SJCRH30 (cell line): ENCODE data around the gene MCRS1. TPM values are rescaled to one million over a fixed set of nuclear protein-coding genes. Genes with fewer than 3 reads are reported as not detected.
A peak's percentile ranks its signal among the peaks of the same experiment; 100 is the strongest.
"Not testable (repeated sequence)": the region's sequence is repeated elsewhere in the genome, so short reads cannot be mapped to it uniquely, and the experiment has no call there.

Experiments
- DNase-seq, 2 experiments: peaks; one replicate each; pipeline ENCODE4 v3.0.0-alpha.2; 2015 to 2020
- H3K27ac ChIP-seq: fragments of 250-450 bp; sonication (Bioruptor Pico); 2 replicates; pipeline ENCODE4 v1.5.1; 2020; ENCODE audit warnings: mild to moderate bottlenecking, moderate library complexity
- H3K27me3 ChIP-seq: fragments of 250-450 bp; sonication (Bioruptor Pico); 2 replicates; pipeline ENCODE4 v1.5.1; 2020; ENCODE audit warnings: mild to moderate bottlenecking, moderate library complexity
- H3K36me3 ChIP-seq: fragments of 250-450 bp; sonication (Bioruptor Pico); 2 replicates; pipeline ENCODE4 v1.5.1; 2020; ENCODE audit warnings: mild to moderate bottlenecking, moderate library complexity
- H3K4me1 ChIP-seq: fragments of 250-450 bp; sonication (Bioruptor Pico); 2 replicates; pipeline ENCODE4 v1.5.1; 2020; ENCODE audit warnings: mild to moderate bottlenecking, moderate library complexity
- H3K4me3 ChIP-seq: fragments of 250-450 bp; sonication (Bioruptor Pico); 2 replicates; pipeline ENCODE4 v1.5.1; 2020; ENCODE audit warnings: mild to moderate bottlenecking, moderate library complexity
- H3K9me3 ChIP-seq: fragments of 250-450 bp; sonication (Bioruptor Pico); replicated peaks from 2 replicates; pipeline ENCODE4 v1.5.1; 2020; ENCODE audit warnings: mild to moderate bottlenecking, moderate library complexity
- total RNA-seq: library from RNA; depleted of rRNA; stranded (reverse); fragments of >200 nt; shearing (Covaris generic); gene quantifications from 2 replicates; pipeline ENCODE4 v1.2.3, GENCODE V29; 2014; rRNA removed

Gene MCRS1, protein sequence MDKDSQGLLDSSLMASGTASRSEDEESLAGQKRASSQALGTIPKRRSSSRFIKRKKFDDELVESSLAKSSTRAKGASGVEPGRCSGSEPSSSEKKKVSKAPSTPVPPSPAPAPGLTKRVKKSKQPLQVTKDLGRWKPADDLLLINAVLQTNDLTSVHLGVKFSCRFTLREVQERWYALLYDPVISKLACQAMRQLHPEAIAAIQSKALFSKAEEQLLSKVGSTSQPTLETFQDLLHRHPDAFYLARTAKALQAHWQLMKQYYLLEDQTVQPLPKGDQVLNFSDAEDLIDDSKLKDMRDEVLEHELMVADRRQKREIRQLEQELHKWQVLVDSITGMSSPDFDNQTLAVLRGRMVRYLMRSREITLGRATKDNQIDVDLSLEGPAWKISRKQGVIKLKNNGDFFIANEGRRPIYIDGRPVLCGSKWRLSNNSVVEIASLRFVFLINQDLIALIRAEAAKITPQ
- total RNA-seq, result 55.9 and 57.0 TPM in 2 replicates

DNA sequence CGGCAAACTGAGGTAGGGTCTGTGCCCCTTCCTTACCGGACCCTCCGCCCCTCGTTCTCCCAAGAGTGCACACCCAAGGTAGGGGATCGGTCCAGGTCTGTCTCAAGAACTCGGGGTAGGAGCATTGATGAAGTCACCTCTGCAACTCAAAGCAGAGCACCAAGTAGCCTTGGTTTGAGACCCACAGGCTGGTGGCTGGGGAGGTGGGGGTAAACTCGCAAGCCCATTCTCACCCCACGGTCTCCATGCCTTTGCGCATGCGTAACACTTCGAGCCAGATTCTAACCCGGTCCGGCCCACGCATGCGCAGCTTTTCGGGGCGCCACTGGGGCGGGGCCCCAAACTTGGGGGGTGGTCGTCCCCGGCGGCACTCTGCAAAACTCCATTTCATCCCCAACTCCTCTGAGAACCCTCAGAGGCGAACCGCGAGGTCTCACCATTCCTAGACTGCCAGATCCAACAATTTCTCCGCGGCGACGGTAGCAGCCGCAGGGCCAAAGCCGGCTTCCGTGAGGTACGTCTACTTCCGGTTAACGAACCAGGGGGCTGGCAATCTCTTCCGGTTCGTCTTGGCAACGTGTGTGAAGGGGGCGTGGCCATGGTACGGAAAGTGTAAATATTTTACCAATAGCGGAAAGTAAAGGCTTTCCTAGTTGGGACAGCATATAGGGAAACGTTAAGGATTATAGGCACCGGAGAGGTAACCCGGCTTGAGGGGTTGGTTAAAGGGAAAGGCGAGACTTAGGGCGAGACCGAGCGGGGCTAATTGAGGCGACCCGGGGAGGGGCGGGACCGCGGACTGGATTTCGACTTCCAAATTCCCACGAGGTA lies at the start of gene MCRS1:
MCRS1 (minus strand) TSS at position 532 of the 831 bp plus-strand sequence. CDS start 1,411 bp downstream, outside the sequence.
- Histone ChIP-seq H3K4me1 (no peaks in the 10 kb centered on the region), H3K9me3 (no peaks in the 10 kb centered on the region), H3K27ac (peak within 1 kb of the TSS; percentile 97), H3K36me3 (peaks cover 3% of the 10 kb centered on the region), H3K4me3 (peak within 1 kb of the TSS; percentile 99), H3K27me3 (no peaks in the 10 kb centered on the region)
- DNase-seq, result peak; percentile 95 to 97

DNA sequence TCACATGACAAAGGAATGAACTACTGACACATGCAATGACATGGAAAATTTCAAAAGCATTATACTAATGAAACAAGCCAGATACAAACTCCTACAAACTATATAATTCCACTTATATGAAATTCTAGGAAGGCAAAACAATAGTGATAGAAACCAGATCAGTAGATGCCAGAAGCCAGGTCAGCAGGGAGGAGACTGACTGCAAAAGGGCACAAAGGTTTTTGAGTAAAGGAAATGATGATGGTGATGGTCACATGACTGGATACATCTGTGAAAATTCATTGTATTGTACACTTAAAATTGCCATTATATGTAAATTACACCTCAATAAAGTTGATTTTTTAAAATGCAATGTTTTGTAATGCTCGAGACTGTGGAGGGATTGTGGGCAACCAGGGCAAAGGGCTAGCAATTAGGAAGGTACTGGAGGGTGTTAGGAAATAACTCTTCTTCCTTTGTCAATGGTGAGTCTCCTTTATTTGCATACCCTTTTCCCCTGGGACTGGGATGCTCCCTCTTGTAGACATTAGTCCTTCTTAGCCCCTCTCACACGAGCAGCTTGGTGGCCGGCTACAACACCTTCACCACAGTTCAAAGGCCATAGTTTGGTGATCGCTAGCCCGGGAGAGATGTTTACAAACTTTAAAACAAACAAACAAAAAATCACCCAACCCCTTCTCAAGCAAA lies 48.7 kb upstream of the MCRS1 start:
- no peak overlapping the region for H3K27ac ChIP-seq
- 0 out of 2 replicates have a peak, but pooled peaks cover 4% of the 10 kb centered on the region for H3K27me3 ChIP-seq
- no peaks in the 10 kb centered on the region for H3K9me3 ChIP-seq
- no peak overlapping the region for H3K4me3 ChIP-seq
- H3K4me1 ChIP-seq, result peaks cover 6% of the 10 kb centered on the region
- DNase-seq, result no peak
- no peaks in the 10 kb centered on the region for H3K36me3 ChIP-seq

DNA sequence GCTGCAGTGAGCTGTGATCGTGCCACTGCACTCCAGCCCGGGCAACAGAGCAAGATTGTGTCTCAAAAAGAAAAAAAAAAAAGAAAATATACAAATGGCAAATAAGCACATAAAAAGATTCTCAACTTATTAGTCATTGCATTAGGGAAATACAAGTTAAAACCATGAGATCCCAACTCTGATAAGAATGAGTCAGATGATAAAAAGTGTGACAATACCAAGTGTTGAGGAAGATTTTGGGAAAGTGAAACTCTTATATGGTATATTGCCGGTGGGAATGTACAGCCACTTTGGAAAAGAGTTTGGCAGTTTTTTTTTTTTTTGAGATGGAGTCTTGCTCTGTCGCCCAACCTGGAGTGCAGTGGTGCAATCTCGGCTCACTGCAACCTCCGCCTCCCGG lies 47.8 kb upstream of the MCRS1 start:
- no peak for DNase-seq

DNA sequence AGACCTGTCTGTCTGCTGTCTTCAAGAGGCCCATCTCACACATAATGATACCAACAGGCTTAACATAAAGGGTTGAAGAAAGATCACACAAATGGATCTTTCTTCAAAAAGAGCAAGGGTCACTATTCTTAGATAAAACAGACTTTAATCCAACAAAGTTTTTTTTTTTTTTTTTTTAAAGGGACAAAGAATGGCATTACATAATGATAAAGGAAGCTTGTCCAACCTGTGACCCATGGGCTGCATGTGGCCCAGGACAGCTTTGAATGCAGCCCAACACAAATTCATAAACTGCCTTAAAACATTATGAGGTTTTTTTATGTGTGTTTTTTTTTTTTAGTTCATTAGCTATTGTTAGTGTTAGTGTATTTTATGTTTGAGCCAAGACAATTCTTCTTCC lies 44.3 kb upstream of the MCRS1 start:
- Histone ChIP-seq H3K4me1 (no peaks in the 10 kb centered on the region), H3K9me3 (no peaks in the 10 kb centered on the region), H3K36me3 (no peaks in the 10 kb centered on the region), H3K27ac (no peak overlapping the region), H3K27me3 (no peaks in the 10 kb centered on the region), H3K4me3 (no peak overlapping the region)
- DNase-seq, result no peak

More for the DNA sequence above, 47.8 kb upstream of the MCRS1 start:
- H3K4me1 ChIP-seq, result no peaks in the 10 kb centered on the region
- no peaks in the 10 kb centered on the region for H3K9me3 ChIP-seq
- 0 out of 2 replicates have a peak, but pooled peaks cover 4% of the 10 kb centered on the region for H3K27me3 ChIP-seq
- H3K27ac ChIP-seq, result no peak overlapping the region
- H3K4me3 ChIP-seq, result no peak overlapping the region
- H3K36me3 ChIP-seq, result no peaks in the 10 kb centered on the region

DNA sequence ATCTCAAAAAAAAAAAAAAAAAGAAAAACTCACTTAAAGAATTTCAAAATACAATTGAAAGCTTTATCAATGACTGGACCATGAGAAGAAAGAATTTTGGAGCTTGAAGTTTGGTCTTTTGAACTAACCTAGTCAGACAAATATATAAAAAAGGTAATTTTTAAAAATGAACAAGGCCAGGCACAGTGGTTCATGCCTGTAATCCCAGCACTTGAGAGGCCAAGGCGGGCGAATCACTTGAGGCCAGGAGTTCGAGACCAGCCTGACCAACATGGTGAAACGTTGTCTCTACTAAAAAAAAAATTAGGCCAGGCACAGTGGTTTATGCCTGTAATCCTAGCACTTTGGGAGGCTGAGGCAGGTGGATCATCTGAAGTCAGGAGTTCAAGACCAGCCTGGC lies 42.8 kb upstream of the MCRS1 start:
- H3K36me3 ChIP-seq, H3K4me1 ChIP-seq, H3K4me3 ChIP-seq, DNase-seq, H3K27ac ChIP-seq, H3K9me3 ChIP-seq, H3K27me3 ChIP-seq: not testable (repeated sequence)

DNA sequence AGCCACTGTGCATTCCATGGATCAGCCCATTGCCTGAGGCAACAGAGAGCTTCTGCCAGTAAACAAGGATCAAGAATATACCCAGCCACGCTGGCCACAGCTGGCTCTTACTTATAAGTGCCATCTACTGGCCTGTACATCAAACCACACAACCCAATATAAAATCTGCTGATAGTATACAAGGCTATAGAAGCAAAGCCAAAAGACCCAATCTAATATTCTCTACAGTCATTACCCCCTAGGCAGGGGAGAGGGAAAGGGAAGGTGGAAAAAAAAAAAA lies 41.9 kb upstream of the MCRS1 start:
- DNase-seq, result peak; percentile 61 to 63
- H3K4me3 ChIP-seq, result no peak overlapping the region
- no peaks in the 10 kb centered on the region for H3K27me3 ChIP-seq
- no peaks in the 10 kb centered on the region for H3K9me3 ChIP-seq
- H3K27ac ChIP-seq, result no peak overlapping the region
- no peaks in the 10 kb centered on the region for H3K36me3 ChIP-seq
- peaks cover 4% of the 10 kb centered on the region for H3K4me1 ChIP-seq

DNA sequence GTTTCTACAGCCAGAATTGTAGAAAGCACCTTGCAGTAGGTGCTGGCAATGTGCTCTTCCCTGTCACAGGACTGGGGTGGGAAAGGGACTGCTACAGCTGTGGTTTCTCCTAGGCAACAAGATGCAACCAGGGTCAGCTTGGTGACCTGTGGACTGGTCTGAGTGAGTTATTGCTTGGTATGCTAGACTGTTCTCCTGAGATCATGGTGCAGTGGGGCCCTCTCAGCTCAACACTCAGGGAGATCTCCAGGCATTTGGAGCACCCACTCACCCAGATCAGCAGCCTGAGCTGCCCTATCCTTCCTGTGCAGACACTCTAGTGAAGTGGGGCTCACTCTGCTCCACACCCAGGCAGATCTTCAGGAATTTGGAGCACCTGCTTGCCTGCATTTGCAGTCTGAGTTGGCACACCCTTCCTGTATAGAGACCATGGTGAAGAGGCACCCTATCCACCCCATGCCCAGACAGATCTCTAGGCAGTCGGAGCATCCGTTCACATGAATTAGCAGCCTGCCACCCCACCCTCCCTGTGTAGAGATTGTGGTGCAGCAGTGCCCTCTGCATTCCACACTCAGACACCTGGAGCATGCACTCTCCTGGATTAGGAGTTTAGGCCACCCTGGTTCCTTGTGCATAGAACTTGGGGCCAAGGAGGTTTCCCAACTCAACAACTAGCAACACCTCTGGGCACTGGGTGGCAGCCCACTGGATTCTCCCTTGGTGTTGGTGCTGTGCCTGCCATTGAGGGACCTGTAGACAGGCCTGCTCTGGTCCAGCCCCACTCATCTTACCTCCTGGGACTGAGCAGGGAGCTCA lies 41.3 kb upstream of the MCRS1 start:
- no peaks in the 10 kb centered on the region for H3K36me3 ChIP-seq

DNA sequence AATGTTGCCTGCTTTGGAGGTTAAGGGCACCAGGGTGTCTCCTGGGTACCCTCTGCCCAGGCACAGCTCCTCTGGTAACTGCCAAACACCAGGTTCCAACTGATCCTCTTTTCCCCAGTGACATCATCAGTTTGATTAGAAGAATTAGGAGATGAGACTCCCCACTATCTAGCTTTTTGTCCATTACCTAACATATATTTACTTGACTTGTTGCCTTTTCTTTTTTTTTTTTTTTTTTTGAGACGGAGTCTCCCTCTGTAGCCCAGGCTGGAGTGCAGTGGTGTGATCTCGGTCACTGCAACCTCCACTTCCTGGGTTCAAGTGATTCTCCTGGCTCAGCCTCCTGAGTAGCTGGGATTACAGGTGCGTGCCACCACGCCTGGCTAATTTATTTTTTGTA lies 37.6 kb upstream of the MCRS1 start, which contains the start of gene FAM186B:
FAM186B (minus strand) TSS at position 101 of the 400 bp plus-strand sequence. CDS start 162 bp downstream, outside the sequence.
- not testable (repeated sequence) for H3K27ac ChIP-seq, H3K9me3 ChIP-seq, H3K4me1 ChIP-seq, DNase-seq, H3K36me3 ChIP-seq, H3K4me3 ChIP-seq, H3K27me3 ChIP-seq

More for the DNA sequence above, 41.3 kb upstream of the MCRS1 start:
- no peak for DNase-seq
- no peaks in the 10 kb centered on the region for H3K27me3 ChIP-seq
- H3K4me3 ChIP-seq, result no peak overlapping the region
- H3K9me3 ChIP-seq, result no peaks in the 10 kb centered on the region
- H3K27ac ChIP-seq, result no peak overlapping the region
- peaks cover 7% of the 10 kb centered on the region for H3K4me1 ChIP-seq

DNA sequence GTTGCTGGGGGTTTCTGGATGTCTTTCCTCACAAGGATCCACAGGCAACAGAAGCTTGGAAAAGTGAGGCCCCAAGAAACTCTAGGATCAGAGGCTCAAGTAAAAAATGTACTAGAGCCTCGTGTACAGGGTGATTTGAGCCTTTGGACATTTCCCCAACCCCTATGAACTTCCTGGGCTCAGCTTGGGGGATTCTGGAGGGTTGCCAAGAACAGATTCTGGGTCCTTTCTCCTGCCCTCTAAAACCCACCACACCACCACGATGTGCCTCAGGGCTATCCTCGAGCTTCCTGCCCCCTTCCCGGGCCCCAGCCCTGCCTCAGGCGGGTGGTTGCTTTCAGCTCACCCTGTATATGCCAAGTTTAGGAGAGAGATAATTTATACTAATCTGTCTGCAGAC lies 36.9 kb upstream of the MCRS1 start:
- Histone ChIP-seq H3K27me3 (no peaks in the 10 kb centered on the region), H3K4me3 (no peak overlapping the region), H3K36me3 (no peaks in the 10 kb centered on the region), H3K4me1 (peaks cover 7% of the 10 kb centered on the region), H3K9me3 (no peaks in the 10 kb centered on the region), H3K27ac (no peak overlapping the region)
- peak; percentile 37 to 61 for DNase-seq

DNA sequence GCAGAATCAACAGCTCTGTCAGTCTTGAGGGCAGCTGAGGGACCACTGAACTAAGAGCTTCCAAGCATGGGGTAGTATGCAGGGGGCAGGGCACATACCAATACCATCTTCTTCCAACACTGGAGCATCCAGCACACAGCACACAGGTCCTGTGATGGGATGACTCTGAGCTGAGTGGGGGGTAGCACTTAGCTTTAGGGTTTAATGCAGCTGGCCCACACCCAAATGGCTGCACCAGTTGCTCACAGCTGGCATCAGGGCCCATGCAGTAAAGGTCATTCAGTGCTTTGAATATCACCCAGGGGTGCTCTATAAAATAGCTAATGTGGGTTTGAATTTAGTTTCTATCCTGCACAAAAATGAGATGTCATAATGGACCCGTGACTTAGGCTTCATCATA lies 35.8 kb upstream of the MCRS1 start:
- Histone ChIP-seq H3K4me3 (no peak overlapping the region), H3K4me1 (peaks cover 7% of the 10 kb centered on the region), H3K36me3 (no peaks in the 10 kb centered on the region), H3K27ac (no peak overlapping the region), H3K9me3 (no peaks in the 10 kb centered on the region), H3K27me3 (no peaks in the 10 kb centered on the region)
- no peak for DNase-seq

DNA sequence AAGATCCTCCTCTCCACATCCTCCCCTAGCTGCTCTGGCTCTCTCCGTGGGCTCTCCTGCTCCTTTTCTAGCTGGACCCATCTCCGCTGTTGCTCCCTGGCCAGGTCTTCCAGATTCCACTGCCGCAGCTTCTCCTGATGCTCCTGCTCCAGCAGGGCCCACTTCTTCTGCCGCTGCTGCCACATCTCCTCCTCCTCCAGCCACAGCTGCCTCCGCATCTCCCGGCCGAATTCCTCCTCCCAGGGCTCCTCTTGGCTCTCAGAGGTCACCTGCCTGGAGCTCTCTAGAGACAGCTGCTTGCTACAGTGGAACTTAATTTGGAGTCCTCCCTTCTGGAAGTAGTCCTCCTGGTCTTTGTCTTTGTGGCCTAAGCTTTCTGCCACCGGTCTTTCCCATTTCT lies 32.0 kb upstream of the MCRS1 start:
- no peak for DNase-seq
- Histone ChIP-seq H3K9me3 (peaks cover 3% of the 10 kb centered on the region; the same call in 1 of the 2 replicates), H3K27me3 (no peaks in the 10 kb centered on the region), H3K27ac (no peak overlapping the region), H3K4me3 (no peak overlapping the region), H3K4me1 (peaks cover 4% of the 10 kb centered on the region), H3K36me3 (no peaks in the 10 kb centered on the region)

DNA sequence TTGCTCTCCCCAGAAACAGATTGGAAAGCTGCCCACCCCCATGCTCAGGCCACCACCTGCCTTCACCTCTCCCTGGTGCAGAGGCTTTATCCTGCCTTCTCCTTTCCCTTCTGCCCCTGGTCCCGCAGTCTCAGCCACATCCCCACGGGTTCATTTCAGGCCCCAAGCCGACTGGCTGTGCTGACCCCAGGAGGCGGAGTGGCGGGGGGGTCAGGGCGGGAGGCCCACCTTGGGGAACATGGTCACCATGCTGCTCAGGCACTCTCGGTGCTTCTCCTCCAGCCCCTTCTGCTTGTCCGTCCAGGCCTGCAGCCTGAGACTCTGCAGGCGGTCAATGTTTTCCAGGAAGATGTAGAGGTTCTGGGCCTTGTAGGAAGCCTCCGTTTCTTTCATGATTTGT lies 30.6 kb upstream of the MCRS1 start:
- Histone ChIP-seq H3K27me3 (no peaks in the 10 kb centered on the region), H3K27ac (no peak overlapping the region), H3K4me3 (no peak overlapping the region), H3K4me1 (no peaks in the 10 kb centered on the region), H3K9me3 (peaks cover 3% of the 10 kb centered on the region; the same call in 1 of the 2 replicates), H3K36me3 (0 out of 2 replicates have a peak, but pooled peaks cover 2% of the 10 kb centered on the region)
- DNase-seq, result no peak

DNA sequence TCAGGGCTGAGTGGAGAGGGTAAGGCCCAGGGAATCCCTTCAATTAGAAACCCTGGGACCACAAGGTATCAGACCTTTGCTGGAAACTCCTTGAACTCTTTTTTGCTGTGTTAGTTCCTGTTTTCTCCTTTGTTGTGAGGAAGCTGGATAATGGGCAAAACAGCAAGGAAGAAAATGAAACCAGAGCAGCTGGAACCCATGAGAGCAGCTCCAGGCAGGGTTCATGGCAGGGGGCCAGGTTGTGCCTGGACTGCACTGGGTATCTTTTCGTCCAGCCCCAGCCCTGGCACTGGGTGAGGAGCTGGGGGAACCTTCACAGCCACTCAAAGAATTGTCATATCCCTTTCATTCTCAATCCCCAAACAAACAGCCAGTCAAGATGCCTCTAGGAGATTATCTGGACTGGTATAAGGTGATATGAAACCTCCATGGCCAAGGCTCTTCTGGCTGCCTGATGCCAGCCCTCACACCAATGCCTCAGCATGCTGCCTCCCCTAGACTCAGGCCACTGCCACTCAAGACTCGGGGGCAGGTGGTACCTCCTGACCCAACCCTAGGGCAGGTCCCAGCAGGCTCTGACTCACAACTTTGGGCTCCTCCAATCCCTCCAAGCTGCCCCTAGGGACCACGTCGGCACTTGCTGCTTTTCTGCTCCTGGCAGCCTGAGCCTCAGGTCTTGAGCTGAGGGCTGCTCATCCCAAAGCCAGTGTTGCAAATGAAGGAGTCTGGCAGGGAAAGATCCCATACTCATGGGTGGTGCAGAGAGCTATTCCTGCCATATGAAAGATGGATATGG lies 21.0 kb upstream of the MCRS1 start:
- Histone ChIP-seq H3K4me3 (no peak overlapping the region), H3K27me3 (no peaks in the 10 kb centered on the region), H3K4me1 (peaks cover 7% of the 10 kb centered on the region), H3K27ac (no peak overlapping the region), H3K9me3 (no peaks in the 10 kb centered on the region), H3K36me3 (peaks cover 7% of the 10 kb centered on the region; the same call in 1 of the 2 replicates)
- peak; percentile 48 to 63 for DNase-seq
